Esophagus (tissue), 2 donors: ENCODE data around the gene TAF6. TPM values are rescaled to one million over a fixed set of nuclear protein-coding genes. Genes with fewer than 3 reads are reported as not detected.
A peak's percentile ranks its signal among the peaks of the same experiment; 100 is the strongest.

Experiments
- H3K27ac ChIP-seq, 2 donors: one replicate each; pipeline ENCODE4 v1.5.1; 2013; ENCODE audit warnings: low read depth in 2 of 2, mild to moderate bottlenecking in 2 of 2, inconsistent platforms in 1 of 2, low read length in 1 of 2, moderate library complexity in 1 of 2
- H3K27me3 ChIP-seq, 2 donors: one replicate each; pipeline ENCODE4 v1.6.1; 2013; ENCODE audit warnings: low read length in 2 of 2, control low read depth in 1 of 2, mild to moderate bottlenecking in 1 of 2; ENCODE audit not compliant: insufficient read depth in 2 of 2, control insufficient read depth in 1 of 2
- H3K36me3 ChIP-seq, 2 donors: one replicate each; pipeline ENCODE4 v1.6.1; 2013; ENCODE audit warnings: low read length in 1 of 2; ENCODE audit not compliant: control insufficient read depth in 2 of 2, insufficient read depth in 2 of 2
- H3K4me1 ChIP-seq, 2 donors: one replicate each; pipeline ENCODE4 v1.6.1; 2013; ENCODE audit warnings: low read length in 1 of 2; ENCODE audit not compliant: control insufficient read depth in 2 of 2, insufficient read depth in 2 of 2
- H3K4me3 ChIP-seq, 2 donors: one replicate each; pipeline ENCODE4 v1.5.1; 2013; ENCODE audit warnings: low read length in 2 of 2, mild to moderate bottlenecking in 2 of 2, low read depth in 1 of 2, moderate library complexity in 1 of 2
- H3K9me3 ChIP-seq, 2 donors: one replicate each; pipeline ENCODE4 v1.6.1; 2013; ENCODE audit warnings: mild to moderate bottlenecking in 2 of 2, low read depth in 1 of 2, low read length in 1 of 2, moderate library complexity in 1 of 2; ENCODE audit not compliant: control insufficient read depth in 2 of 2, insufficient read depth in 1 of 2
- WGBS, 2 donors: extraction: QIAGEN DNeasy Blood & Tissue Kit; methylation state at CpG; one replicate each; pipeline ENCODE4 v1.1.7; 2013; 5-methylcytosine and 5-hydroxymethylcytosine counted together
- polyA plus RNA-seq, 2 donors: library from polyadenylated mRNA; stranded (reverse); fragments of 200-250 nt; gene quantifications; one replicate each; pipeline ENCODE4 v1.2.3, GENCODE V29; 2013
- donor health status: healthy with polysubstance abuse.
- donor health status: Bipolar disorder and iron deficiency.

The TAF6 gene
- polyA plus RNA-seq, 2 donors, result 23.3 to 29.6 TPM

DNA sequence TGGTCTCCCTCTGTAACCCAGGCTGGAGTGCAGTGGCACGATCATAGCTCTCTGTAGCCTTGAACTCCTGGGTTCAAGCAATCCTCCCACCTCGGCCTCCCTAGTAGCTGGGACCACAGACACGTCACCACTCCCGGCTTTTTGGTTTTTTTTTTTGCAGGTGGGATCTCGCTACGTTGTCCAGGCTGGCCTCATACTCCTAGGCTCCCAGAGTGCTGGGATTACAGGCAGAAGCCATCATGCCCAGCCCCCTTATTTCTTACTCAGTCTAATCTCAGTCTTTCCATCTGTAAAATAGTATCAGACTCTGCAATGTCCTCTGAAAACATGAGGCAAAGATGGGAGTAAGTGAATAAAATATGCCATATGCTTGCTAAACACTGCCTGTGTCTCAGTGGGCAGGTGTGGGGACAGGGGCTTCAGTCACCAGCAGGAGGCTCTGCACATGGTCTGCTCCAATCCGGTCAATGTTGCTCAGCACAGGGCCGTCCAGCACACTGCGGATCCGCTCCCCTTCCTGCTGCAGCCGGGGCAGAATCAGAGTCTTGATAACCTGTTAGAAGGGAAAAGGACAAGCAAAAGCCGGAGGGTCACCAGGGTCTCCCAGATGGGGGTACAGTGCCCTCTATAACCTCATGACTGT, 9.5 kb downstream of the TAF6 start:
- Histone ChIP-seq H3K27ac (no peak overlapping the region), H3K9me3 (no peaks in the 10 kb centered on the region), H3K4me3 (no peak overlapping the region), H3K27me3 (no peaks in the 10 kb centered on the region), H3K36me3 (peaks cover 0 to 58% of the 10 kb centered on the region in 2 donors), H3K4me1 (no peaks in the 10 kb centered on the region)
- 90 to 92% methylated on average over 12 of the region's 12 CpGs for WGBS, 2 donors

- peaks cover 0 to 51% of the 10 kb centered on the region in 2 donors for H3K36me3 ChIP-seq
- WGBS, 2 donors, result 80 to 84% methylated on average over 9 to 11 of the region's 11 CpGs
- no peaks in the 10 kb centered on the region for H3K27me3 ChIP-seq
- no peaks in the 10 kb centered on the region for H3K4me1 ChIP-seq
- no peak overlapping the region for H3K4me3 ChIP-seq
- no peaks in the 10 kb centered on the region for H3K9me3 ChIP-seq
- no peak overlapping the region for H3K27ac ChIP-seq
Measured at GRCh38 chr7:100107890-100108289, 11.3 kb downstream of the TAF6 start.

GRCh38 chr7:100107125-100107737, 11.9 kb downstream of the TAF6 start:
- Histone ChIP-seq H3K4me3 (no peak overlapping the region), H3K27ac (no peak overlapping the region), H3K36me3 (peaks cover 0 to 51% of the 10 kb centered on the region in 2 donors), H3K4me1 (peaks cover 0 to 5% of the 10 kb centered on the region in 2 donors), H3K27me3 (no peaks in the 10 kb centered on the region), H3K9me3 (no peaks in the 10 kb centered on the region)
- 78 to 82% methylated on average over 25 of the region's 25 CpGs for WGBS, 2 donors

GRCh38 chr7:100106633-100107032, 12.5 kb downstream of the TAF6 start:
- no peaks in the 10 kb centered on the region for H3K27me3 ChIP-seq
- no peak overlapping the region for H3K4me3 ChIP-seq
- no peak overlapping the region for H3K27ac ChIP-seq
- peaks cover 0 to 45% of the 10 kb centered on the region in 2 donors for H3K36me3 ChIP-seq
- no peaks in the 10 kb centered on the region for H3K9me3 ChIP-seq
- peaks cover 0 to 6% of the 10 kb centered on the region in 2 donors for H3K4me1 ChIP-seq
- WGBS, 2 donors, result 79 to 82% methylated on average over 17 of the region's 17 CpGs

DNA sequence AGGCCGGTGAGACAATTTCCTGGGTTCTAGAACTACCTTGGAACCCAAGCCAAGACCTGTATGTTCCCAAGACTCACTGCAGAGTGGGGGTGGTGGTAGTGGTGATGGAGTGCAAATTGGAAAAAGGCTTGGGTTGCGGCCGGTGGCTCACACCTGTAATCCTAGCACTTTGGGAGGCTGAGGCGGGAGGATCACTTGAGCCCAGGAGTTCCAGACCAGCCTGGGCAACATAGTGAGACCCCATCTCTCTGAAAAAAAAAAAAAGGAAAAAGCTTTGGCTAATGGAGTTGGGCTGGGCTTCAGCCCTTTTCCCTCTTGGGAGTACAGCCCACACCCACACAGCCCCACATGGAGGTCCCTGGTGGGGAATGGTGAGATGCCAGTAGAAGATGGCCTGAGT, 13.6 kb downstream of the TAF6 start:
- no peaks in the 10 kb centered on the region for H3K9me3 ChIP-seq
- 94 to 98% methylated on average over 4 of the region's 4 CpGs for WGBS, 2 donors
- no peak overlapping the region for H3K27ac ChIP-seq
- H3K4me1 ChIP-seq, result peaks cover 0 to 6% of the 10 kb centered on the region in 2 donors
- H3K27me3 ChIP-seq, result no peaks in the 10 kb centered on the region
- H3K4me3 ChIP-seq, result no peak overlapping the region
- peaks cover 0 to 37% of the 10 kb centered on the region in 2 donors for H3K36me3 ChIP-seq

GRCh38 chr7:100102950-100103840, 16.0 kb downstream of the TAF6 start:
- H3K27ac ChIP-seq, result peak overlapping the region in 1 of 2 donors; percentile 9
- peaks cover 0 to 14% of the 10 kb centered on the region in 2 donors for H3K4me1 ChIP-seq
- no peaks in the 10 kb centered on the region for H3K9me3 ChIP-seq
- H3K36me3 ChIP-seq, result peaks cover 0 to 40% of the 10 kb centered on the region in 2 donors
- no peak overlapping the region for H3K4me3 ChIP-seq
- WGBS, 2 donors, result 83 to 85% methylated on average over 17 of the region's 17 CpGs
- no peaks in the 10 kb centered on the region for H3K27me3 ChIP-seq

DNA sequence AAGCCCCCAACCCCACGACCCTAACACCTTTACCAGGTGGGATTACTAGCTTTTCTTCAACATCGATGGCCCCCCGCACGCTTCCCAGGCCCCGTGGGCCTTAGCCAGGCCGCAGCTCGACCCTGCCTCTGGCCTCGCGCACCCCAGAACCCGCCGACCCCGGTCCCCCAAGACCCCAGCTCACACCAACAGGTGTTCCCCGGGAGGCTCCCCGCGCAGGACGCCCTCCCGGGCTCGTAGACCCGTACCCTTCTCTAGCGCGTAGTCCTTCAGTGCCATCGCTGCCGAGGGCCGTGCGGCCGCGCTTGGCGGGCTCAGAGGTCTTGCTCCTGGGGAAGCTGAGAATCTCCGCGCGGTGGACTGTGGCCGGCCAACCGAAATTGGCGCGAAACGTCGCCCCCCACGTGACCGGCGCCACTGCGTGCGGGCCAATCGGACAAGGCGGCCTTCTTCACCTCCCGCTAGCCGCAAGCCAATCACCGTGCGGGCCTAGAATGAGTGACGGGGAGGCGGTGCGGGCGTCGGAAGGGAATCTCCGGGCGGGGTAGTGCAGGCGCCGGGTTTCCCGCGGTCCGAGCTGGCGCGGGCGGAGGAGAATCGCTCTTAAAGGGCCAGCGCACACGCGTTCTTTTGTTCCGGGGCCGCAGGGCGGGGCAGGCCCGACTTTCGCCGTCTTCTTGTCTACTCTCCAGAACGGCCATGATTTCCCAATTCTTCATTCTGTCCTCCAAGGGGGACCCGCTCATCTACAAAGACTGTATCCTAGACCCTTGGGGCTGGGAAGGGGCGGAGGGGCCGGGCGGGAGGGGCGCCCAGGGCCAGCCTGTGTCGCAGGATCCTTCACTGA, 17.9 kb downstream of the TAF6 start, which contains the start of the genes AP4M1 and MCM7:
Gene AP4M1, plus strand, starts transcription at position 628 of the 847 bp plus-strand sequence. Its CDS starts 72 bp downstream, at position 700.
Gene MCM7, minus strand, starts transcription at position 382 of the 847 bp plus-strand sequence. Its CDS starts 103 bp downstream, at position 279.
- H3K9me3 ChIP-seq, result no peaks in the 10 kb centered on the region
- no peaks in the 10 kb centered on the region for H3K27me3 ChIP-seq
- H3K4me3 ChIP-seq, result peak within 1 kb of the TSS; percentile 70 to 85
- peaks cover 0 to 14% of the 10 kb centered on the region in 2 donors for H3K4me1 ChIP-seq
- 1% methylated on average over 79 to 80 of the region's 80 CpGs for WGBS, 2 donors
- peaks cover 9 to 33% of the 10 kb centered on the region in 2 donors for H3K36me3 ChIP-seq
- peak within 1 kb of the TSS; percentile 96 to 97 for H3K27ac ChIP-seq

GRCh38 chr7:100100420-100101015, 18.6 kb downstream of the TAF6 start:
- peaks cover 0 to 14% of the 10 kb centered on the region in 2 donors for H3K4me1 ChIP-seq
- H3K27ac ChIP-seq, result peak overlapping the region; percentile 89 to 90
- H3K36me3 ChIP-seq, result peaks cover 17 to 34% of the 10 kb centered on the region in 2 donors
- H3K9me3 ChIP-seq, result no peaks in the 10 kb centered on the region
- H3K4me3 ChIP-seq, result peak overlapping the region; percentile 59 to 85
- WGBS, 2 donors, result 0 to 1% methylated on average over 60 to 61 of the region's 61 CpGs
- no peaks in the 10 kb centered on the region for H3K27me3 ChIP-seq
